K562 (cell line): ENCODE results near the gene KRTAP10-8. TPM values are rescaled to one million over a fixed set of nuclear protein-coding genes. Genes with fewer than 3 reads are reported as not detected.

Experiments used
- ATAC-seq: fragments of 200-7000 bp; cut with Tn5 transposase; 3 replicates; pipeline ENCODE4 v1.9.1; 2020; ENCODE audit warnings: moderate library complexity
- BruUV-seq: library from RNA; stranded (reverse); fragments of 400-500 nt; replicated peaks from 2 replicates; lab custom pipeline; 2021; lab: Mats Ljungman, UMichigan
- CTCF ChIA-PET: fragments of 300-600 bp; formaldehyde crosslinking; extraction: SDS; loops from one replicate; lab custom pipeline; 2021; ENCODE audit warnings: low intra/inter-chr PET ratio; lab: Yijun Ruan, JAX
- POLR2A ChIA-PET: fragments of 300-600, 350-650 bp; sonication (Branson Sonifier 250); formaldehyde crosslinking; extraction: SDS; loops from one replicate; lab custom pipeline; 2021; ENCODE audit warnings: antibody characterized with exemption, inconsistent platforms; lab: Yijun Ruan, JAX
- DNase-seq, 4 experiments: peaks; one replicate each; pipeline versions ENCODE4 v3.0.0 to v3.0.0-alpha.2; 2011 to 2018; ENCODE audit warnings: low spot score in 3 of 4, mixed read lengths in 3 of 4; ENCODE audit errors: extremely low read depth in 1 of 4
- FAIRE-seq: peaks from 2 replicates; lab custom pipeline; 2011; peaks lifted over from hg19 to GRCh38; lab: Jason Lieb, UNC
- H2AFZ ChIP-seq: 2 replicates; pipeline ENCODE4 v1.6.0; 2011; ENCODE audit warnings: low read depth, low read length, control low read depth, inconsistent platforms
- H3K27ac ChIP-seq: fragments of 200-600 bp; 3 replicates; pipeline ENCODE4 v1.8.0; 2011; ENCODE audit warnings: low read depth, mild to moderate bottlenecking, control low read depth, inconsistent platforms, low read length, moderate library complexity, mixed read lengths; ENCODE audit errors: extremely low read depth
- H3K27me3 ChIP-seq, 2 experiments: fragments of 300-600 bp in 1 of 2; 2 replicates in 1 of 2; 3 replicates in 1 of 2; pipeline versions ENCODE4 v1.6.0 to v1.8.0; 2011; ENCODE audit warnings: inconsistent platforms in 2 of 2, low read length in 2 of 2, mild to moderate bottlenecking in 1 of 2, mixed read lengths in 1 of 2, moderate library complexity in 1 of 2; ENCODE audit not compliant: control insufficient read depth in 2 of 2, insufficient read depth in 2 of 2
- H3K36me3 ChIP-seq: fragments of 300-600 bp; 3 replicates; pipeline ENCODE4 v1.8.0; 2011; ENCODE audit warnings: mild to moderate bottlenecking, low read length, inconsistent platforms; ENCODE audit not compliant: control insufficient read depth, insufficient read depth
- H3K4me1 ChIP-seq, 2 experiments: fragments of 200-600 bp in 1 of 2; replicated peaks in 1 of 2; 2 replicates in 1 of 2; 3 replicates in 1 of 2; pipeline versions ENCODE4 v1.5.1 to v1.8.0; 2011; ENCODE audit warnings: inconsistent platforms in 2 of 2, low read length in 2 of 2, mild to moderate bottlenecking in 1 of 2, mixed read lengths in 1 of 2, moderate library complexity in 1 of 2; ENCODE audit not compliant: control insufficient read depth in 2 of 2, insufficient read depth in 2 of 2
- H3K4me2 ChIP-seq: 2 replicates; pipeline ENCODE4 v1.6.1; 2011; ENCODE audit warnings: low read length, control low read depth, inconsistent platforms, mixed read lengths; ENCODE audit not compliant: insufficient read depth
- H3K4me3 ChIP-seq: fragments of 200-600 bp; sonication (generic), shearing (Covaris generic); 2 replicates; pipeline ENCODE4 v1.5.1; 2016; ENCODE audit warnings: control low read depth, inconsistent platforms
- H3K79me2 ChIP-seq: fragments of 200-600 bp; 3 replicates; pipeline ENCODE4 v1.8.0; 2011; ENCODE audit warnings: low read length, inconsistent platforms; ENCODE audit not compliant: control insufficient read depth, insufficient read depth
- H3K9ac ChIP-seq, 2 experiments: 2 replicates each; pipeline versions ENCODE4 v1.6.0 to v1.6.1; 2011; ENCODE audit warnings: low read depth in 2 of 2, low read length in 2 of 2, control low read depth in 1 of 2, inconsistent platforms in 1 of 2, mild to moderate bottlenecking in 1 of 2, mixed read lengths in 1 of 2; ENCODE audit not compliant: insufficient read depth in 1 of 2
- H3K9me1 ChIP-seq: one replicate; pipeline ENCODE4 v1.6.0; 2011; ENCODE audit warnings: inconsistent platforms, mild to moderate bottlenecking, low read length, moderate library complexity; ENCODE audit not compliant: control insufficient read depth, insufficient read depth
- H3K9me3 ChIP-seq: replicated peaks from 2 replicates; pipeline ENCODE4 v1.5.1; 2011; ENCODE audit warnings: low read depth, low read length, inconsistent platforms; ENCODE audit not compliant: control insufficient read depth, insufficient read depth
- H4K20me1 ChIP-seq: replicated peaks from 2 replicates; pipeline ENCODE4 v1.6.1; 2011; ENCODE audit warnings: low read length, inconsistent platforms, mixed read lengths; ENCODE audit not compliant: control insufficient read depth, insufficient read depth
- CEBPB ChIP-seq: fragments of 450-650 bp; IDR thresholded peaks from 2 replicates; pipeline ENCODE4 v1.6.1; 2016; ENCODE audit warnings: missing genetic modification characterization, missing compliant biosample characterization
- MYC ChIP-seq, 2 experiments: fragments of 250-450 bp in 1 of 2; sonication (Bioruptor Pico) in 1 of 2; IDR thresholded peaks; 2 replicates each; pipeline versions ENCODE4 v1.5.1 to v1.6.1; 2012 to 2021; ENCODE audit warnings: low read depth in 2 of 2, borderline replicate concordance in 1 of 2, improper control_type of control experiment in 1 of 2, low read length in 1 of 2, mild to moderate bottlenecking in 1 of 2, moderate library complexity in 1 of 2
- POLR2AphosphoS2 ChIP-seq: IDR thresholded peaks from 2 replicates; pipeline ENCODE4 v1.6.1; 2012; ENCODE audit warnings: low read length, improper control_type of control experiment
- RAD51 ChIP-seq: fragments of 450-650 bp; IDR thresholded peaks from 2 replicates; pipeline ENCODE4 v1.7.1; 2016; ENCODE audit warnings: low read depth, mild to moderate bottlenecking, borderline replicate concordance
- SRF ChIP-seq, 2 experiments: fragments of 250-450, 450-650 bp in 1 of 2; sonication (Bioruptor Pico) in 1 of 2; sonication (generic) in 1 of 2; formaldehyde crosslinking; IDR thresholded peaks; 2 replicates each; pipeline versions ENCODE4 v1.5.0 to v1.5.1; 2020 to 2022; ENCODE audit warnings: mild to moderate bottlenecking in 1 of 2, missing genetic modification reagents in 1 of 2
- TCF3 ChIP-seq: sonication (generic); formaldehyde crosslinking; IDR thresholded peaks from 2 replicates; pipeline ENCODE4 v1.4.0; 2020; ENCODE audit warnings: mild to moderate bottlenecking, missing genetic modification reagents
- ZNF12 ChIP-seq: sonication (generic); formaldehyde crosslinking; IDR thresholded peaks from 2 replicates; pipeline ENCODE4 v1.4.0; 2020; ENCODE audit warnings: mild to moderate bottlenecking, missing genetic modification reagents
- ZNF212 ChIP-seq: fragments of 450-650 bp; formaldehyde crosslinking; IDR thresholded peaks from 2 replicates; pipeline ENCODE4 v1.4.0; 2020; ENCODE audit warnings: mild to moderate bottlenecking
- ZNF239 ChIP-seq: fragments of 250-450 bp; sonication (Bioruptor Pico); IDR thresholded peaks from 2 replicates; pipeline ENCODE4 v1.4.0; 2020; ENCODE audit warnings: mild to moderate bottlenecking
- WGBS: fragments of 100-300 bp; shearing (Covaris generic); methylation state at CpG from one replicate; pipeline ENCODE4 v1.1.6; 2016; ENCODE audit warnings: low coverage, mixed read lengths; ENCODE audit not compliant: insufficient coverage; ENCODE audit errors: missing lambda C conversion rate; 5-methylcytosine and 5-hydroxymethylcytosine counted together
- in situ Hi-C: fragments of 300-500 bp; cut with MboI; formaldehyde crosslinking; loops from 4 replicates; pipeline ENCODE4 v1.15.0; 2018; ENCODE audit warnings: inconsistent platforms, mixed read lengths
- intact Hi-C: fragments of 100-400 bp; cut with micrococcal nuclease; formaldehyde crosslinking; loops from 2 replicates; pipeline ENCODE4 v1.14.2; 2022
- polyA plus RNA-seq, 8 experiments: library from polyadenylated mRNA; depleted of rRNA in 4 of 8; stranded (reverse) in 5 of 8; unstranded in 3 of 8; fragments of >200 nt; fragmentation: Nextera tagmentation in 2 of 8; fragmentation: Illumina TruSeq in 1 of 8; extraction: Ambion mirVana in 2 of 8; extraction: Trizol in 1 of 8; gene quantifications; 2 replicates each; pipeline versions ENCODE4 v1.2.1 to v1.2.3, GENCODE V29; 2011 to 2014; ENCODE audit warnings: inconsistent platforms in 1 of 8, missing spikeins in 1 of 8
- total RNA-seq, 7 experiments: library from RNA; depleted of rRNA in 6 of 7; stranded (reverse); fragments of >200 nt in 6 of 7; fragmentation: Illumina TruSeq in 2 of 7; extraction: Trizol in 2 of 7; gene quantifications; 2 replicates each; pipeline versions ENCODE4 v1.2.1 to v1.2.3, GENCODE V29; 2011 to 2021; ENCODE audit warnings: low replicate concordance in 1 of 7
- TF ChIP-seq, protein P1 (sequence below): fragments of 250-450 bp; sonication (Bioruptor Pico); IDR thresholded peaks from 2 replicates; pipeline ENCODE4 v1.5.0; 2020; ENCODE audit warnings: mild to moderate bottlenecking
- TF ChIP-seq, protein P2 (sequence below): fragments of 250-450 bp; sonication (Bioruptor Pico); IDR thresholded peaks from 2 replicates; pipeline ENCODE4 v1.5.0; 2021
- TF ChIP-seq, protein P3 (sequence below): sonication (generic); formaldehyde crosslinking; IDR thresholded peaks from 2 replicates; pipeline ENCODE4 v1.5.0; 2020; ENCODE audit warnings: missing genetic modification reagents
- TF ChIP-seq, protein P4 (sequence below): sonication (generic); formaldehyde crosslinking; IDR thresholded peaks from 2 replicates; pipeline ENCODE4 v1.9.0; 2022; ENCODE audit warnings: mild to moderate bottlenecking, missing genetic modification reagents

Gene KRTAP10-8
- total and polyA plus RNA-seq, 9 of the 15 experiments (the other 6 are each of a cell fraction or from before 2014, with no cell fraction given): not detected

DNA sequence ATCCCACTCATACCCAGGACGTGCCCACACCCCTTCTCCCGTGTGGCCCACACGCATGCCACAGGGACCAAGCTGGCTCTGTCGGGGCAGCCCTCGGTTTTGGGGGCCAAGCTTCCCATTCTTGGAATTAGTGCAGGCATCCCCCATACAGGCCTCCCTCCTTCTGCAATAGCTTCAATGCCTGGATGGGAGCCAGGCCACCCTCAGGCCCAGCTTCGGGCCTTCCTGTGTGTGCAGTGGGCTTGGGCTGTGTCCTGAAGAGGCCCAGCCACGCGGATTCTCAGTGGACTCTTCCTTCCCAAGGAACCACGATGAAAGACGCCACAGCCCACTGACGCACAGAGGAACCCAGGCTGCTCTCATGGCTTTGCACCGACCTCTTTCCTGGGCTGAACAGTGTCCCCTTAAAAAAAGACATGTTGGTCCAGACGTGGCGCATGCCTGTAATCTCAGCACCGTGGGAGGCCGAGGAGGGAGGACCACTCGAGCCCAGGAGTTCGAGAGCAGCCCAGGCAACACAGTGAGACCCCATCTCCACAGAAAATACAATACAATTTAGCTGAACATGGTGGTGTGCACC, 37.7 kb downstream of the KRTAP10-8 start (continued):
- TF ChIP-seq, protein P1, sequence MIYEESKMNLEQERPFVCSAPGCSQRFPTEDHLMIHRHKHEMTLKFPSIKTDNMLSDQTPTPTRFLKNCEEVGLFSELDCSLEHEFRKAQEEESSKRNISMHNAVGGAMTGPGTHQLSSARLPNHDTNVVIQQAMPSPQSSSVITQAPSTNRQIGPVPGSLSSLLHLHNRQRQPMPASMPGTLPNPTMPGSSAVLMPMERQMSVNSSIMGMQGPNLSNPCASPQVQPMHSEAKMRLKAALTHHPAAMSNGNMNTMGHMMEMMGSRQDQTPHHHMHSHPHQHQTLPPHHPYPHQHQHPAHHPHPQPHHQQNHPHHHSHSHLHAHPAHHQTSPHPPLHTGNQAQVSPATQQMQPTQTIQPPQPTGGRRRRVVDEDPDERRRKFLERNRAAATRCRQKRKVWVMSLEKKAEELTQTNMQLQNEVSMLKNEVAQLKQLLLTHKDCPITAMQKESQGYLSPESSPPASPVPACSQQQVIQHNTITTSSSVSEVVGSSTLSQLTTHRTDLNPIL: no peak
- TF ChIP-seq, protein P2, sequence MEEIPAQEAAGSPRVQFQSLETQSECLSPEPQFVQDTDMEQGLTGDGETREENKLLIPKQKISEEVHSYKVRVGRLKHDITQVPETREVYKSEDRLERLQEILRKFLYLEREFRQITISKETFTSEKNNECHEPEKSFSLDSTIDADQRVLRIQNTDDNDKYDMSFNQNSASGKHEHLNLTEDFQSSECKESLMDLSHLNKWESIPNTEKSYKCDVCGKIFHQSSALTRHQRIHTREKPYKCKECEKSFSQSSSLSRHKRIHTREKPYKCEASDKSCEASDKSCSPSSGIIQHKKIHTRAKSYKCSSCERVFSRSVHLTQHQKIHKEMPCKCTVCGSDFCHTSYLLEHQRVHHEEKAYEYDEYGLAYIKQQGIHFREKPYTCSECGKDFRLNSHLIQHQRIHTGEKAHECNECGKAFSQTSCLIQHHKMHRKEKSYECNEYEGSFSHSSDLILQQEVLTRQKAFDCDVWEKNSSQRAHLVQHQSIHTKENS: no peak
- no peak for TF ChIP-seq ZNF12 (CRISPR knock-in tag)

DNA sequence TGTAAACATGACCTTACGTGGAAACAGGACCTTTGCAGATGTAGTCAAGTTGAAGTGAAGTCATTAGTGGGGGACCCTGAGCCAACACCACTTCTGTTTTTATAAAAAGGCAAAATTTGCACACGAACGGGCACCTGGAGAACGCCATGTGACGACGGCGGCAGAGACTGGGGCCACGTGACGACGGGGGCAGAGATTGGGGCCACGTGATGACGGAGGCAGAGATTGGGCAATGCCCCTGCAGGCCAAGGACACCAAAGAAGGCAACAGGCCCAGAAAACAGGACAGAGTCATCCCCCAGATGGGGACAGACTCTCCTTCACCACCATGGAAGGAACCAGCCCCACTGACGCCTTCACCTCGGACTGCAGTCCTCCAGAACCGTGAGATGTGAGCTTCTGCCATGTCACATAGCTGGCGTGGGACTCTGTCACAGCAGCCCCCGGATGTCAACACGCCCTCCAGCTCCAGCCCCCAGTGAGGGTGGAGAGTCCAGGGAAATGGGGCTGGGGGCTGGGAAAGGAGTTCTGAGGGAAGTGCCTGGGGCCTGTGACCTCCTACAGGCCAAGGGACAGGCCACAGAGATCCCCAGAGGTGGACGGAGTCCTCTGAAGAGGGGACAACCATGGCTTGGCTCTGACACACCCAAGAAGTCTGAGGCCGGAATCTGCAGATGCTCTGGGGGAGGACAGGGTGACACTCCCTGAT, 38.5 kb downstream of the KRTAP10-8 start:
- no peak overlapping the region for H2AFZ ChIP-seq
- no peaks in the 10 kb centered on the region for H3K9me3 ChIP-seq
- no peak overlapping the region for H3K4me3 ChIP-seq
- no peak for FAIRE-seq
- no peaks in the 10 kb centered on the region for H3K79me2 ChIP-seq
- H3K4me2 ChIP-seq: no peak overlapping the region
- H3K36me3 ChIP-seq: no peaks in the 10 kb centered on the region
- POLR2A ChIA-PET: interaction anchor here (0.6 to 1.2 kb wide), 4 partner anchors 13 to 1131 kb away, joined by 3 to 4 read pairs (median 4); partner anchors contain the start of genes KRTAP10-10 and KRTAP12-1
- no peak overlapping the region for H3K27ac ChIP-seq
- no peak overlapping the region for H3K9ac ChIP-seq
- peak; percentile 61; the same call in 1 of the 2 replicates for TF ChIP-seq RAD51
- TF ChIP-seq CEBPB (tag): 0 out of 2 replicates have a peak, but pooled peaks have one; percentile 16
- TF ChIP-seq ZNF239 (CRISPR knock-in tag): no peak
- TF ChIP-seq, protein P3, sequence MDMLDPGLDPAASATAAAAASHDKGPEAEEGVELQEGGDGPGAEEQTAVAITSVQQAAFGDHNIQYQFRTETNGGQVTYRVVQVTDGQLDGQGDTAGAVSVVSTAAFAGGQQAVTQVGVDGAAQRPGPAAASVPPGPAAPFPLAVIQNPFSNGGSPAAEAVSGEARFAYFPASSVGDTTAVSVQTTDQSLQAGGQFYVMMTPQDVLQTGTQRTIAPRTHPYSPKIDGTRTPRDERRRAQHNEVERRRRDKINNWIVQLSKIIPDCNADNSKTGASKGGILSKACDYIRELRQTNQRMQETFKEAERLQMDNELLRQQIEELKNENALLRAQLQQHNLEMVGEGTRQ: peak; percentile 61
- no peak for TF ChIP-seq ZNF212 (CRISPR knock-in tag)
- TF ChIP-seq, protein P4, sequence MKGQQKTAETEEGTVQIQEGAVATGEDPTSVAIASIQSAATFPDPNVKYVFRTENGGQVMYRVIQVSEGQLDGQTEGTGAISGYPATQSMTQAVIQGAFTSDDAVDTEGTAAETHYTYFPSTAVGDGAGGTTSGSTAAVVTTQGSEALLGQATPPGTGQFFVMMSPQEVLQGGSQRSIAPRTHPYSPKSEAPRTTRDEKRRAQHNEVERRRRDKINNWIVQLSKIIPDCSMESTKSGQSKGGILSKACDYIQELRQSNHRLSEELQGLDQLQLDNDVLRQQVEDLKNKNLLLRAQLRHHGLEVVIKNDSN (CRISPR knock-in tag): peak; percentile 68
- TF ChIP-seq POLR2AphosphoS2: no peak
- no peak for TF ChIP-seq SRF (CRISPR knock-in tag; IDR thresholded peaks at IDR 0.05)
- no peak for TF ChIP-seq MYC (IDR thresholded peaks at IDR 0.05; ENCODE audit: low read depth, low read length)
- TF ChIP-seq MYC (CRISPR knock-in tag; IDR thresholded peaks at IDR 0.05; ENCODE audit: borderline replicate concordance, low read depth): no peak
- TF ChIP-seq TCF3: no peak
- TF ChIP-seq, all 486 proteins: peak for 4
- CTCF ChIA-PET: no interaction called here
- no TSS peak for BruUV-seq
- DNase-seq (no peak), ATAC-seq (no peak)
- Histone ChIP-seq H3K9me1 (no peaks in the 10 kb centered on the region), H3K27me3 (peaks cover 13 to 74% of the 10 kb centered on the region in 2 experiments; a peak in 4 of 5 replicates), H3K4me1 (peaks cover 0 to 6% of the 10 kb centered on the region in 2 experiments; a peak in 2 of 5 replicates), H4K20me1 (no peaks in the 10 kb centered on the region)
- in situ Hi-C loops: no loop called here
- WGBS: 1% methylated on average over 20 of the region's 20 CpGs
- intact Hi-C loops: no loop called here
